ENCODE data around the gene DOCK1.

DNA sequence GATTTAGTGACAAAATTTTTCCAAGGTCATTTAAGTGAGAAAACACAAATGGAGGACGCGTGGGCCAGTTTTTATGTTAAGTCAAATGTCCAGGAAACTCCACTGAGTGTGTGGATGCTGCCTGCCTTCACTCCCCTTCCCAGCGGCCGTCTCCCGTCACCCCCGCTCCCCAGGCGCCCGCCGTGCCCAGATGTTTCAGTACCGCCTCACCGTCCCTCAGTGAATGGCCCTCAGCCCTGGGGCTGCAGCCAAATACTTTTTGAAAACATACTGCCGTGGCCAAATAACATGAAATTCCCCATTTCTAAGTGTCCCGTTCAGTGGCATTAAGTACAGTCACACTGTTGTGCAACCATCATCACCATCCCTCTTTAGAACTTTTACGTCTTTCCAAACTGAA, 159.2 kb downstream of the DOCK1 start:
- TF ChIP-seq, protein P1, sequence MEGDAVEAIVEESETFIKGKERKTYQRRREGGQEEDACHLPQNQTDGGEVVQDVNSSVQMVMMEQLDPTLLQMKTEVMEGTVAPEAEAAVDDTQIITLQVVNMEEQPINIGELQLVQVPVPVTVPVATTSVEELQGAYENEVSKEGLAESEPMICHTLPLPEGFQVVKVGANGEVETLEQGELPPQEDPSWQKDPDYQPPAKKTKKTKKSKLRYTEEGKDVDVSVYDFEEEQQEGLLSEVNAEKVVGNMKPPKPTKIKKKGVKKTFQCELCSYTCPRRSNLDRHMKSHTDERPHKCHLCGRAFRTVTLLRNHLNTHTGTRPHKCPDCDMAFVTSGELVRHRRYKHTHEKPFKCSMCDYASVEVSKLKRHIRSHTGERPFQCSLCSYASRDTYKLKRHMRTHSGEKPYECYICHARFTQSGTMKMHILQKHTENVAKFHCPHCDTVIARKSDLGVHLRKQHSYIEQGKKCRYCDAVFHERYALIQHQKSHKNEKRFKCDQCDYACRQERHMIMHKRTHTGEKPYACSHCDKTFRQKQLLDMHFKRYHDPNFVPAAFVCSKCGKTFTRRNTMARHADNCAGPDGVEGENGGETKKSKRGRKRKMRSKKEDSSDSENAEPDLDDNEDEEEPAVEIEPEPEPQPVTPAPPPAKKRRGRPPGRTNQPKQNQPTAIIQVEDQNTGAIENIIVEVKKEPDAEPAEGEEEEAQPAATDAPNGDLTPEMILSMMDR (conservative IDR thresholded peaks at IDR 0.05 in 1 of 2, IDR thresholded peaks at IDR 0.05 in 1 of 2; ENCODE audit: low read depth in 1 of 2, low read length in 2 of 2) = no peak
- TF ChIP-seq EZH2 (IDR thresholded peaks at IDR 0.05; ENCODE audit: low read length, missing control alignments) = no peak

All from fibroblast of lung (primary cell).